Ishikawa (cell line): ENCODE data around the gene RPS6KA5.

Source experiments
- CEBPB ChIP-seq: IDR thresholded peaks from 2 replicates; pipeline ENCODE4 v1.6.1; 2012
- CREB1 ChIP-seq: IDR thresholded peaks from 2 replicates; pipeline ENCODE4 v1.6.1; 2012; ENCODE audit warnings: low read depth
- EGR1 ChIP-seq: IDR thresholded peaks from 2 replicates; pipeline ENCODE4 v1.6.1; 2012
- EP300 ChIP-seq: IDR thresholded peaks from 2 replicates; pipeline ENCODE4 v1.6.1; 2012; ENCODE audit warnings: borderline replicate concordance
- FOXM1 ChIP-seq: IDR thresholded peaks from 2 replicates; pipeline ENCODE4 v1.6.1; 2012; ENCODE audit warnings: low read depth, borderline replicate concordance
- MAX ChIP-seq: IDR thresholded peaks from 2 replicates; pipeline ENCODE4 v1.6.1; 2012
- NFIC ChIP-seq: IDR thresholded peaks from 2 replicates; pipeline ENCODE4 v1.6.1; 2012
- RAD21 ChIP-seq: IDR thresholded peaks from 2 replicates; pipeline ENCODE4 v1.6.1; 2012; ENCODE audit warnings: low read depth
- TAF1 ChIP-seq: IDR thresholded peaks from 2 replicates; pipeline ENCODE4 v1.6.1; 2012; ENCODE audit warnings: low read depth, mild to moderate bottlenecking
- TCF12 ChIP-seq: IDR thresholded peaks from 2 replicates; pipeline ENCODE4 v1.6.1; 2012; ENCODE audit warnings: low read depth
- TEAD4 ChIP-seq: IDR thresholded peaks from 2 replicates; pipeline ENCODE4 v1.6.1; 2012
- USF1 ChIP-seq: IDR thresholded peaks from 2 replicates; pipeline ENCODE4 v1.6.1; 2012
- YY1 ChIP-seq: IDR thresholded peaks from 2 replicates; pipeline ENCODE4 v1.6.1; 2012; ENCODE audit warnings: low read depth
- ZBTB7A ChIP-seq: IDR thresholded peaks from 2 replicates; pipeline ENCODE4 v1.6.1; 2012; ENCODE audit warnings: low read depth
- TF ChIP-seq, protein P1 (sequence below): IDR thresholded peaks from 2 replicates; pipeline ENCODE4 v1.6.1; 2012; ENCODE audit warnings: low read depth, mild to moderate bottlenecking

Gene RPS6KA5

GRCh38 chr14:91040545-91040944, 19.9 kb downstream of the RPS6KA5 start:
- TF ChIP-seq EP300 (no peak), ZBTB7A (no peak), RAD21 (no peak), MAX (no peak), CREB1 (no peak), CEBPB (no peak), TEAD4 (no peak), TCF12 (no peak), USF1 (no peak), FOXM1 (no peak), EGR1 (no peak), TAF1 (no peak), NFIC (no peak), YY1 (no peak)
- TF ChIP-seq, protein P1, sequence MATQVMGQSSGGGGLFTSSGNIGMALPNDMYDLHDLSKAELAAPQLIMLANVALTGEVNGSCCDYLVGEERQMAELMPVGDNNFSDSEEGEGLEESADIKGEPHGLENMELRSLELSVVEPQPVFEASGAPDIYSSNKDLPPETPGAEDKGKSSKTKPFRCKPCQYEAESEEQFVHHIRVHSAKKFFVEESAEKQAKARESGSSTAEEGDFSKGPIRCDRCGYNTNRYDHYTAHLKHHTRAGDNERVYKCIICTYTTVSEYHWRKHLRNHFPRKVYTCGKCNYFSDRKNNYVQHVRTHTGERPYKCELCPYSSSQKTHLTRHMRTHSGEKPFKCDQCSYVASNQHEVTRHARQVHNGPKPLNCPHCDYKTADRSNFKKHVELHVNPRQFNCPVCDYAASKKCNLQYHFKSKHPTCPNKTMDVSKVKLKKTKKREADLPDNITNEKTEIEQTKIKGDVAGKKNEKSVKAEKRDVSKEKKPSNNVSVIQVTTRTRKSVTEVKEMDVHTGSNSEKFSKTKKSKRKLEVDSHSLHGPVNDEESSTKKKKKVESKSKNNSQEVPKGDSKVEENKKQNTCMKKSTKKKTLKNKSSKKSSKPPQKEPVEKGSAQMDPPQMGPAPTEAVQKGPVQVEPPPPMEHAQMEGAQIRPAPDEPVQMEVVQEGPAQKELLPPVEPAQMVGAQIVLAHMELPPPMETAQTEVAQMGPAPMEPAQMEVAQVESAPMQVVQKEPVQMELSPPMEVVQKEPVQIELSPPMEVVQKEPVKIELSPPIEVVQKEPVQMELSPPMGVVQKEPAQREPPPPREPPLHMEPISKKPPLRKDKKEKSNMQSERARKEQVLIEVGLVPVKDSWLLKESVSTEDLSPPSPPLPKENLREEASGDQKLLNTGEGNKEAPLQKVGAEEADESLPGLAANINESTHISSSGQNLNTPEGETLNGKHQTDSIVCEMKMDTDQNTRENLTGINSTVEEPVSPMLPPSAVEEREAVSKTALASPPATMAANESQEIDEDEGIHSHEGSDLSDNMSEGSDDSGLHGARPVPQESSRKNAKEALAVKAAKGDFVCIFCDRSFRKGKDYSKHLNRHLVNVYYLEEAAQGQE: no peak

DNA sequence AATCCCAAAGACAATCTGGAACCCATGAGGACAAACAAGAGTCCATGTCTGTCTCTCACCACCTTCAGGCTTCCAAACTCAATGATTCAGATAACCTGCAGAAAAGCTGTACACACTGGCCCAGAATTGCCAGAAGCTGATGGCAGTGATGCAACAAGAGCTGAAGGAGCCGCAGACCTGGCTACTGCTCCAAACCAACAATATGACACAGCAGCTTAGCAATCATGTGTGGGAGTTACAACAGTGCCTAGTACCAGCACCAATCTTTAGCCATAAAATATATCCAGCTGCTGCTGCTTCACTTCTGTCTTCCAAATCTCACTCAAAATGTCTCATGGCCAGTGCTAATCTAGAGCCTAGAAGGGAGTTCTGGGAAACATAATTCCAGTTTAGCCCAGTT, 22.0 kb downstream of the RPS6KA5 start:
- TF ChIP-seq MAX: no peak
- no peak for TF ChIP-seq TCF12
- no peak for TF ChIP-seq ZBTB7A
- TF ChIP-seq CREB1: no peak
- TF ChIP-seq, protein P1: no peak
- TF ChIP-seq EP300: no peak
- no peak for TF ChIP-seq NFIC
- no peak for TF ChIP-seq EGR1
- no peak for TF ChIP-seq USF1
- TF ChIP-seq RAD21: no peak
- TF ChIP-seq YY1: no peak
- TF ChIP-seq FOXM1: no peak

GRCh38 chr14:91036741-91037469, 23.5 kb downstream of the RPS6KA5 start:
- TF ChIP-seq ZBTB7A (no peak), NFIC (no peak), FOXM1 (no peak), MAX (no peak), TAF1 (no peak), CREB1 (no peak), RAD21 (no peak), TCF12 (no peak), USF1 (no peak), TEAD4 (no peak), EGR1 (no peak), CEBPB (no peak), YY1 (no peak), EP300 (no peak)
- TF ChIP-seq, protein P1: no peak
